Measurements from ENCODE around the gene ARRB1. TPM values are rescaled to one million over a fixed set of nuclear protein-coding genes. Genes with fewer than 3 reads are reported as not detected.

Gene ARRB1
- total and polyA plus RNA-seq, 4 donors: 3.3 to 21.2 (median 12.5) TPM

GRCh38 chr11:75236062-75236461 is 115.4 kb downstream of the ARRB1 start:
- no peak overlapping the region for H3K9ac ChIP-seq (ENCODE audit: low read depth in 1 of 2, low read length in 2 of 2)
- peaks cover 4 to 10% (median 5%) of the 10 kb centered on the region in 4 donors for H3K4me1 ChIP-seq (ENCODE audit: control insufficient read depth in 4 of 4, insufficient read depth in 4 of 4, low read length in 3 of 4)
- 60% methylated on average over 8 of the region's 8 CpGs for WGBS
- no peak for DNase-seq (ENCODE audit: low spot score)
- TF ChIP-seq GABPA (IDR thresholded peaks at IDR 0.05 in 1 of 2, conservative IDR thresholded peaks at IDR 0.05 in 1 of 2): no peak
- TF ChIP-seq FOXA1 (IDR thresholded peaks at IDR 0.05): no peak
- no peak for TF ChIP-seq FOXA2 (IDR thresholded peaks at IDR 0.05)
- no peak for TF ChIP-seq JUND (IDR thresholded peaks at IDR 0.05)
- TF ChIP-seq ZBTB33 (IDR thresholded peaks at IDR 0.05): no peak
- TF ChIP-seq ATF3 (IDR thresholded peaks at IDR 0.05): no peak
- TF ChIP-seq HNF4G (IDR thresholded peaks at IDR 0.05): no peak
- TF ChIP-seq MAX (IDR thresholded peaks at IDR 0.05): no peak
- no peak for TF ChIP-seq SP1 (IDR thresholded peaks at IDR 0.05)
- no peaks in the 10 kb centered on the region for H3K36me3 ChIP-seq (ENCODE audit: control insufficient read depth in 4 of 4, insufficient read depth in 3 of 4, low read depth in 1 of 4, low read length in 3 of 4)
- H3K4me3 ChIP-seq (ENCODE audit: low read depth in 1 of 3, low read length in 3 of 3): no peak overlapping the region
- H3K27me3 ChIP-seq (ENCODE audit: control insufficient read depth in 4 of 4, insufficient read depth in 4 of 4, low read length in 3 of 4): peaks cover 0 to 5% (median under 1%) of the 10 kb centered on the region in 4 donors
- no peak overlapping the region for H3K27ac ChIP-seq (ENCODE audit: low read depth in 1 of 2, low read length in 2 of 2)
- H3K9me3 ChIP-seq (ENCODE audit: control insufficient read depth in 4 of 4, low read length in 3 of 4): no peaks in the 10 kb centered on the region

- Histone ChIP-seq H3K4me1 (ENCODE audit: control insufficient read depth in 4 of 4, insufficient read depth in 4 of 4, low read length in 3 of 4) (no peaks in the 10 kb centered on the region), H3K9ac (ENCODE audit: low read depth in 1 of 2, low read length in 2 of 2) (no peak overlapping the region), H3K36me3 (ENCODE audit: control insufficient read depth in 4 of 4, insufficient read depth in 3 of 4, low read depth in 1 of 4, low read length in 3 of 4) (no peaks in the 10 kb centered on the region), H3K9me3 (ENCODE audit: control insufficient read depth in 4 of 4, low read length in 3 of 4) (no peaks in the 10 kb centered on the region), H3K4me3 (ENCODE audit: low read depth in 1 of 3, low read length in 3 of 3) (no peak overlapping the region), H3K27ac (ENCODE audit: low read depth in 1 of 2, low read length in 2 of 2) (no peak overlapping the region), H3K27me3 (ENCODE audit: control insufficient read depth in 4 of 4, insufficient read depth in 4 of 4, low read length in 3 of 4) (no peaks in the 10 kb centered on the region)
- TF ChIP-seq REST (IDR thresholded peaks at IDR 0.05) (peak; percentile 99), RAD21 (IDR thresholded peaks at IDR 0.05) (no peak), ZBTB33 (IDR thresholded peaks at IDR 0.05) (no peak), YY1 (IDR thresholded peaks at IDR 0.05) (no peak), TAF1 (conservative IDR thresholded peaks at IDR 0.05) (no peak), JUND (IDR thresholded peaks at IDR 0.05) (no peak), ATF3 (IDR thresholded peaks at IDR 0.05) (no peak), HNF4A (conservative IDR thresholded peaks at IDR 0.05) (no peak), SP1 (IDR thresholded peaks at IDR 0.05) (no peak)
- DNase-seq (ENCODE audit: low spot score): no peak
- WGBS: 44% methylated on average over 3 of the region's 3 CpGs
Observed at GRCh38 chr11:75233754-75234172, 117.7 kb downstream of the ARRB1 start.
